GM18526 (cell line): ENCODE results near the gene PSMC5.

Experiments used
- POLR2A ChIP-seq: IDR thresholded peaks from 3 replicates; pipeline ENCODE4 v1.6.1; 2011; ENCODE audit not compliant: insufficient read length; ENCODE audit errors: extremely low read depth

Gene PSMC5

DNA sequence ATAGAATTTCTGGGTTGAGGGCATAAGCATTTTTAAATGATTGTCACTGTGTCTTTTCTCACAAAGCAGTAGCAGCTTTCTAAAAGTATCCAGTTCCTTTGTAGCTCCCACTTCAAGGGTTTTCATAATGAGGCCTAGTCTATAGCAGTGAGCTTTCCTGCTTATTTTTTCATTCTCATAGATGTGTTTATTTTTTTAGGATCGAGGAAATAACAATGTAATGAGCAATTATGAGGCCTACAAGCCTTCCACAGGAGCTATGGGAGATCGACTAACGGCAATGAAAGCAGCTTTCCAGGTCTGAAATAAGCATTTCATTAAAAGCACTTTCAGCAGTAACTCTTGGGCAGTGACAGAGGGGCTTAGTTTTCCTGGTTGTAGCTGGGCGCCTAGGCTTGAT lies 10.6 kb upstream of the PSMC5 start:
- no peak for TF ChIP-seq POLR2A

DNA sequence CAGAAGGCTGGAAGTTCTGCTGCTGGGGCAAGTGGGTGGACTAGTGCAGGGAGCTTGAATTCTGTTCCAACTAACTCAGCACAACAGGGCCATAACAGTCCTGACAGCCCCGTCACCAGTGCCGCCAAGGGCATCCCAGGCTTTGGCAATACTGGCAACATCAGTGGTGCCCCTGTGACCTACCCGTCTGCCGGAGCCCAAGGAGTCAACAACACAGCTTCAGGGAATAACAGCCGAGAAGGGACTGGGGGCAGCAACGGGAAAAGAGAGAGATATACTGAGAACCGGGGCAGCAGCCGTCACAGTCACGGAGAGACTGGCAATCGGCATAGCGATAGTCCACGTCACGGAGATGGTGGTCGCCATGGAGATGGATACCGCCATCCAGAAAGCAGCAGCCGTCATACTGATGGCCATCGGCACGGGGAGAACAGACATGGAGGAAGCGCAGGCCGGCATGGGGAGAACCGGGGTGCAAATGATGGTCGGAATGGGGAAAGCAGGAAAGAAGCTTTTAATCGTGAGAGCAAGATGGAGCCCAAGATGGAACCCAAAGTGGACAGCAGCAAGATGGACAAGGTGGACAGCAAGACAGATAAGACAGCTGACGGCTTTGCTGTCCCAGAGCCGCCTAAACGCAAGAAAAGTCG lies 9.4 kb upstream of the PSMC5 start:
- TF ChIP-seq POLR2A: peak; percentile 11

DNA sequence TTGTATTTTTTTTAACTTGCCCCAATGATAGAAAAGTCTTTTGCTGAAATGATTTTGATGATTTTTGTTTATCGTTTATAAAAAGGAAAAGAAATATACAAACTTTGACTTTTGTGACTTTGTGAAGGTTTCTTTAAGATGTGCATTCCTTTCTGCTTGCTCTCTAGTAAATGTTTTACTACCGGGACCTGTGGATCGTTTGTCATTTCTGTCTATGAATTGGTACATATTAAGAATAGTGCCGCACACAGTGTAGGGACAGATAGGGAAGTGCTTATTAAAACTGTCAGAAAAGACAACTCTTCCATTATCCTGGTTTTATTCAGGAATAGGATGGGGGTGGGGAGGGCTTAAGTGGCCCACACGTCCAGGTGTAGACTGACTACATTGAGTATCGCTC lies 8.1 kb upstream of the PSMC5 start:
- no peak for TF ChIP-seq POLR2A

DNA sequence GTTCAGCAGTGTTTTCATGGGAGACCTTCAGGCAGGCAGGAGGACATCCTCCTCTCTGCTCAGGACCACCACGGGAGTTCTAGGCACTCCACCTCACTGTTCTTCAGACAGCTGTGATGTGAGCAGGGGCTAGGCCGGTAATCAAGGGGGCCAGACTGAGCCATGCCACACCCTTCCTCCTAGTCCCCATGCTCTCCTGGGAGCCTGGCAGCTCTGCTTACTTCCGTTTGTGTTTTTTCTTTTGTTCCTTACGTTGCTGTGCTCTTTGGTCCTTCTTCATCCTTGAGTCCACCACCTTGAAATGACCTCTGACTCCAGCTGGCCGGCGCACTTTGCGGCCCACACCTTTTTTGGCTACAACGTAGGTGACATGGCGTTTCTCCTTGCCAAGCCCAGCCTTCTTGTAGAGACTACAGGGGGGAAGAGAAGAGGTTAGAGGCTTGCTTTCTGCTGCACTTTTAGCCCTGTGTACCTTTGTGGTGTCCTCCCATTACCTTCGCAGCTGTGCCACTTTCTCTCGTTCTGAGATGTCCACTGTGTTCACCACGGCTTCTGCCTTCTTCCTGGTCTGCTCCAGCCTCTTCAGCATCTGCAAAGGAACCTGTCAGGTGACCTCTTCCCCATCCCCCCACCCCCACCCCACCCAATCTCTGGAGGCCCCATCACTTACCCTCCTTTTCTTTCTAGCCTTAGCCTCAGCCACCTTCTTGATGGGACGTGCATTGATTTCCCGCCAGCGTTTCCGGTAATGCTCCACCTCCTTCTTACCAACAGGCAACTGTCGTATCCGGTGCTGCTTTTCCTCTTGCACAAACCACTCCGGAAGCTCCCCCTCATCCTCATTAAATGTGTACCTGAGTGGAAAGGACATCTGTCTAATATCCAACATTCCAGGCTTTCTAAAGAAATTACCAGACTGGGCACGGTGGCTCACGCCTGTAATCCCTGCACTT lies 7.4 kb upstream of the PSMC5 start:
- TF ChIP-seq POLR2A: no peak

DNA sequence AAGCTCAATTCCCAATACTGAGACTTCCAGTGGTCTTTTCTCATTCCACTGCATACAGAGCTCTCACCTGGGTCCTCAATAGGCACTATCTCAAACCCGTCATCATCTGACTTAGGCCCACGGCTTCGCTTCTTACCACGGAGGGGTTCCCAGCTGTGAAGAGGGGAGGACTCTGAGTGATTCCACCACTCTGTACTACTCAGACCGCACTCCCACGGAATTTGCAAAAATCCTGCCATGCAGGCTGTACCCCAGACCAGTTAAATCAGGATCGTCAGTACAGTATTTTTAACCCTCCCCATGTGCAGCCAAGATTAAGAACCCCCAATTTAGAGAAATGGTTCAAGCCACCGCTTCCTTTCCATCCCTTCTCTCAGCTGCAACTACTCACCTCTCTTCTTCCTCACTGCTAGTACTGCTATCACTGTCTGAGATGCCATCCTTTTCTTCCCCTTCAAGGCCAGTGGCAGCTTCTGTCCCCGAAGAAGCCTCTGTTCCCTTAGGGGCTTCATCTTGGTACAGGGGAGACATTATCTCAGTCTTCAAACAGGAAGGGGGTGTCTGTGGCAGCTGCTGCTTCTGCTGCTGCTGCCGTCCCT lies 6.2 kb upstream of the PSMC5 start:
- TF ChIP-seq POLR2A: no peak

DNA sequence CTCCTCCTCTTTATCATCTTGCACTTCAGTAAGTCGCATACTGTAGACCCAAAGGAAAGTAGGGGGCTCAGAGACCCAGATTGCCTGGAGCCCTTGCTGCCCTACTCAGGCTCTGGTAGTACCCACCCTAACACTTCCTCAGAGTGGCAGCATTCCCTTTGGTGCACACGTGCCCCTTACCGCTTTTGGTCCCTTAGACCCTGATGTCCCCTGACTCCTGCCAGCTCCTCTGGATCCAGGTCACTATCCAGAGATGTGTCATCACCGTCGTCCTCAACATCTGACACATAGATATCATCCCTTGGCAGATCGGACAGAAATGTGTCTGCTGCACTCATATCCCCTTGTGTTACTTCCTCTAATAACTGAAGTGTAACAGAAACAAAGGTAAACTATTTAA lies 5.4 kb upstream of the PSMC5 start:
- TF ChIP-seq POLR2A: no peak

DNA sequence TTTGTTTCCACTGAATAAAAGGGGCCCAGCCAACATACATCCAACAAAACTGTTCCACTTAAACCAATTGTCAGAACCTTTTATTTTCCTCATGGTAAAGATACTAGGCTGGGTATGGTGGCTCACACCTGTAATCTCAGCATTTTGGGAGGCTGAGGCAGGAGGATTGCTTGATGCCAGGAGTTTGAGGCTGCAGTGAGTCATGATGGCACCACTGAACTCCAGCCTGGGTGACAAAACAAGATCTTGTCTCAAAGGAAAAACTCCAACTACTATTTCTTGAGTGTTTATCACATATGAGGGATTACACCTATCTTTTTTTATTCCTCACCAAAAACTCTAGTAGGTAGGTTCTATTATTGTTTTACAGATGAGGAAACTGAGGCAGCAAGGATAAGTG lies 4.7 kb upstream of the PSMC5 start:
- TF ChIP-seq POLR2A: no peak

DNA sequence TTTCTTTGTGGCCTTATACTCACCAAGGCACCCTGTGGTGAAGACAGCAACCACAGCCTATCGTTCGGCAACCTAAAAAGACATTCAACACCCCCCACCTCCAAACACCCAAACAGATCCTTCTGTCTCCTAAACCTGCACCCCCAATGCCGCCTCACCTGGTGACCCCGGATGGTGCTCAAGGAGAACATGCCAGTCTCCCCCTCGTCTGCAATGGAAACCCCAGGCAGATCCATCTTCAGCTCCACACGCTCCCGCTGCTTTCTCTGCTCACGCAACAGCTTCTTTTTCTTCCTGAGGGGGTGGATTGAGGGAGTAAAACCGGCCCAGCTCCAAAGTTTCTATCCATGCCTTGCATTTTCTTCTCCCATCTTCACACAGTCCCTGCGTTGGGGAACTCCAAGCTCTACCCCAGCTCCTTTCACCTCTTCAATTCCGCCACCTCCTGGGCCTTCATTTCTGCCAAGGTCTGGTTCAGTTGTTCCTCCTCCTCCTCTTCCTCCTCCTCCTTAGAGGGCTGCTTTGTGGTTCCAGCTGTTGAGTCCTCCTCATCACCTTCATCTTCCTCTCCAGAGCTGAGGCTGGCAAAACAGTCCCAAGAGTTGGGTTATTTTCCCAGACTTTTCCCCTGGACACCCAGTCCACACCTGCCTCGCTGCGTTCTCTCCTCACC lies 3.4 kb upstream of the PSMC5 start:
- no peak for TF ChIP-seq POLR2A

DNA sequence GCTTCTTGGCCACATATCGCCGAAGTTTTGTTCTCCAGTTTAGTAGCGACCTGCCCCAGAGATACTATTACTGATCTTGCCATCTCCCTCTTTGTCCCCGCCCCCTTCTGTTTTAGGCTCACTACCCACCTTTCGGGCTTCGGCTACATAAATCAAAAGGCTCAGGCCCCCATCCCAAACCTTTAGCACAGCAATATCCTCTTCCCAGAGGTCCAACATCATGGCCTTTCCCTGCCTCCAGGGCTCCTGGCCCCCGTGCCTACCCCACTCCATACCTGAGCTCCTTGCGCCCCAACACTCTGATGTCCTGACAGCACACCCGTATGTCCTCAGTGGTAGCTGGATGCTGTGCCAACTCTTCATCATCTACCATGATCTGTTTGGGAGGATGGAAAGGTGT lies 2.9 kb upstream of the PSMC5 start:
- TF ChIP-seq POLR2A: no peak

DNA sequence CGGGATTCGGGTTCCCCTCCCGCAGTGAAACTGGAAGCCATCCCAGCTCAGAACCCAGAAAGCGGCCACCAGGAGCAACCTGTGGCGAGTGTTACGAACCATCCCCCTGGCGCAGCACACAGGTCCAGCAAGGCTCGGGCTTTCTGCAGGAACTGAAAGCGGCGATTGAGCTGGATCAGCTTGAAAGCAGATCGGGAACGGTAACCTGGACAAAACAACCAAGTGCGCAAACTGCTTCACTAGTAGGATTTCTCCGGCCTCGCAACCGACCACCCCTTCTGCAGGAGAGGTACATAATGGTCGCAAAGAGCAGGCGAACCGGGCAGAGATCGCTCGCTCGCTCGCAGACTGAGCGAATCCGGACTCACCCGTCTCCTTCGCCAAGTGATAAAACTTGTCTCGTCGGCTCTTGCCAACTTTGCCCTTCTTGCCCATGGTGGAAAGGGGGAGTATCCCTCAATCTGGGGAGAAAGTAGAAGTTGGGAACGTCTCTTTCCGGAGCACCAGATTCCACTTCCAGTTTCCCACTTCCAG lies 696 bp upstream of the PSMC5 start:
- TF ChIP-seq POLR2A: no peak

DNA sequence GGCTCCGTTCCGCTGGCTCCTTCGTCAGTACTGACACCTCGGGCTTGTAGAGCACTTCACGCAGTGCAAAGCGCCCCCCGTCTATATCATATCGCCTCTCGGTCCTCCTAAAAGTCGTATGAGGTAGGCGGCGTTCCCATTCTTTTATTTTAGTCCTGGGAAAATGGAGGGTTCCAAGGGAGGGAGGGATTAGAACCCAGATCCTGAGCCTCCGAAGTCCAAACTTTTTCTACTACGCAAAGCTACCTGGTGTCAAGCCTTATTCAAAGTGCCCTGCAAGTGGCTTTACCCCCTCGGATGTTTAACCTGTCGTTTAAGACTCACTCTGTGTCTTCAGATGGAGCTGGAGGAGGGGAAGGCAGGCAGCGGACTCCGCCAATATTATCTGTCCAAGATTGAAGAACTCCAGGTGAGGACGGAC lies 580 bp downstream of the PSMC5 start:
- TF ChIP-seq POLR2A: no peak

DNA sequence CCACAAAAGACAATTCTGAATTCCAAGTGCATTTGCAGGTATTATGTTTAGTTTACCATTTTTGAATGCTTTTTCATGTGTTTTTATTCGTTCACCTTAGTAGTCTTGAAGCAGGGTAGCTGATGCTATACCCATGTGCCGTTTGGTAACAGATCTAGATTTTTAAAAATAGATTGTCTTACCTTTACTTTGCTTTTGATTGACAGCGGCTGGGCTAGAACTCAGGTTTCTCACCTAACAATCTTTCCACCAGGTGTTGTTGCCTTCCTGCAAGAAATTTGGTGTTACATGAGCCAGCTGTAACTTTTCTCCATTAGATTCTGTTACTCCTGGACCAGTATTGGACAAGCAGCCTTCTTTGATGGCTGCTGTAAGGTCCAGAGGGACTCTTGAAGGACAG lies 1.7 kb downstream of the PSMC5 start:
- TF ChIP-seq POLR2A: no peak

DNA sequence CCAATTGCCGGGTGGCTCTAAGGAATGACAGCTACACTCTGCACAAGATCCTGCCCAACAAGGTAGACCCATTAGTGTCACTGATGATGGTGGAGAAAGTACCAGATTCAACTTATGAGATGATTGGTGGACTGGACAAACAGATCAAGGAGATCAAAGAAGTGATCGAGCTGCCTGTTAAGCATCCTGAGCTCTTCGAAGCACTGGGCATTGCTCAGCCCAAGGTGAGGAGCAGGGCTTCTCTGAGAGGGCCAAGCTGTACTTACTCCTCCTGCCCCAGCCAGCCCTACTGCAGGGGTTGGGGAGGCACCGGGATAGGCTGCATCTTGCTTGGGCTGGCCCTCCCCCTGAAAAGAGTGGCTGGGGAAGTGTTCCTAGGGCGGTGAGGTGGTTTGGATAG lies 3.0 kb downstream of the PSMC5 start:
- TF ChIP-seq POLR2A: no peak

DNA sequence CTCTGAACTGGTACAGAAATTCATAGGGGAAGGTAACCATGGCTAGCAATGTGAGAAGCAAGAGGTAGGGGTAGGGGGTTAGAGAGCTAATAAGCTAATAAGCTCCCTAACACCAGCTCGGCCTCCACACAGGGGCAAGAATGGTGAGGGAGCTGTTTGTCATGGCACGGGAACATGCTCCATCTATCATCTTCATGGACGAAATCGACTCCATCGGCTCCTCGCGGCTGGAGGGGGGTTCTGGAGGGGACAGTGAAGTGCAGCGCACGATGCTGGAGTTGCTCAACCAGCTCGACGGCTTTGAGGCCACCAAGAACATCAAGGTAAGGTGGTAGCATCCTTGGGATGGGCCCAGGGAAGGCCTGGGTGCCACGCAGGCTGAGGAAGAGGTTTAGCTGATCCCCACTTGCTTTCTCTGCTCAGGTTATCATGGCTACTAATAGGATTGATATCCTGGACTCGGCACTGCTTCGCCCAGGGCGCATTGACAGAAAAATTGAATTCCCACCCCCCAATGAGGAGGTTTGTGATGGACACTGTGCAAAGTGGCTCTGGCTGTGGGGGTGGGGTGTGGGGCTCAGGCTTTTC lies 3.8 kb downstream of the PSMC5 start:
- no peak for TF ChIP-seq POLR2A

DNA sequence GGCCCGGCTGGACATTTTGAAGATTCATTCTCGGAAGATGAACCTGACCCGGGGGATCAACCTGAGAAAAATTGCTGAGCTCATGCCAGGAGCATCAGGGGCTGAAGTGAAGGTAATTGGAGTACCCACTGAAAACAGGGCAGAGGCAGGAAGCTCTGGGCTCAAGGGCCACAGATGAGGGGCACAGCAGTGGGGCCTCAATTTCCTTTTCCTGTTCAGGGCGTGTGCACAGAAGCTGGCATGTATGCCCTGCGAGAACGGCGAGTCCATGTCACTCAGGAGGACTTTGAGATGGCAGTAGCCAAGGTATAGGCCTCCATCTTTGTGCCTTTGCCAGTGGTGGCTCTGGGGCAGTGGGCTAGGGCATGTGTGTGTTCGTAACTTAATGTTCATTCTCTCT lies 4.3 kb downstream of the PSMC5 start:
- no peak for TF ChIP-seq POLR2A

DNA sequence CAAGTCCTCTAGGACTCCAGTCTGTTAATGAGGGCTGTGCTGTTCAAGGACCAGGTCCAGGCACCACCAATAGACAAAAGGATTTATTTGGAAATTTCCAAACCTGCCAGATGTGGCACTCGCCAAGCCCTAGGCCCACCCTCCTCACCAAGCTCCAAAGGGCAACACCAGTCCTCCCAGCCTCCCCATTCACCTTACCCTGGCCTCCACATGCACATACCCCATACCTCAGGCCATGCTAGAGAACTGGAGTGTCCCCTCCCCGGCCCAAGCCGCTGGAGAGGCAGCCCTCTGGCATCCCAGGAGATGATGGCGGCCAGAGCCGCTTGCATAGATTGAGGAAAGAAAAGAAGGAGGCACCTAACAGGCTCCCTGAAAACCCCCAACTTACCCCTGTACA lies 4.8 kb downstream of the PSMC5 start:
- TF ChIP-seq POLR2A: no peak

DNA sequence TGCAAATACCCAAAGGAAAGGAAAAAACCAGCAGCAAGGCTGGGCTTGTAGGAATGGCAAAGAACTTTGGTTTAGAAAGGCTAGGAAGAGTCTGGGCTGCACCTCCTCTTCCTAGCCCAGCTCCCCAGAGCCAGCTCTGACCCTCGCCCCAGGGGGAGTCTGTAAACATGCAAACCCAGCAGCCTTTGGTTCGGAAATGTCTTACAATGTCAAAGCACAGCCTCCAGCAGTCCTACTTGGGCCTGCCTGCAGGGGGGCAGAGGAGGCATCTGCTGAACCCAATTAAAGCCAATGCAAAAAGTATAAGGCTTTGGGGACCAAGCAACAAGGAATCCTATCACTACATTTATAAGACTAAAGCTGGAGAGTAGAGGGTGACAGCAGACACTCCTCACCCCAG lies 5.2 kb downstream of the PSMC5 start:
- TF ChIP-seq POLR2A: no peak
